Neural cell (in vitro differentiated cells): Measurements from ENCODE around the gene NCOA5. TPM values are rescaled to one million over a fixed set of nuclear protein-coding genes. Genes with fewer than 3 reads are reported as not detected.
"Not testable (repeated sequence)": the region's sequence is repeated elsewhere in the genome, so short reads cannot be mapped to it uniquely, and the experiment has no call there.

Experiments used
- H2AFZ ChIP-seq: fragments of 200-600, 300-800 bp; sonication (generic), shearing (Covaris generic); 2 replicates; pipeline ENCODE4 v1.6.0; 2014; ENCODE audit warnings: low read depth, mild to moderate bottlenecking, antibody characterized with exemption, low read length, moderate library complexity
- H3F3A ChIP-seq: fragments of 200-600 bp; shearing (Covaris generic); 2 replicates; pipeline ENCODE4 v1.6.1; 2016; ENCODE audit warnings: mild to moderate bottlenecking, moderate library complexity, mixed read lengths, antibody characterized with exemption, low read length; ENCODE audit not compliant: insufficient read depth, poor library complexity, severe bottlenecking
- H3K27ac ChIP-seq: fragments of 200-600, 300-800 bp; sonication (generic), shearing (Covaris generic); 2 replicates; pipeline ENCODE4 v1.5.1; 2014; ENCODE audit warnings: mild to moderate bottlenecking, low read length, moderate library complexity
- H3K27me3 ChIP-seq: fragments of 300-800, 200-600 bp; sonication (generic), shearing (Covaris generic); 2 replicates; pipeline ENCODE4 v1.6.0; 2014; ENCODE audit warnings: mild to moderate bottlenecking, low read depth, low read length, moderate library complexity; ENCODE audit not compliant: insufficient read depth
- H3K36me3 ChIP-seq: fragments of 300-800, 200-600 bp; sonication (generic), shearing (Covaris generic); 2 replicates; pipeline ENCODE4 v1.5.1; 2014; ENCODE audit warnings: mild to moderate bottlenecking, antibody characterized with exemption, low read length, moderate library complexity; ENCODE audit not compliant: insufficient read depth
- H3K4me2 ChIP-seq: fragments of 300-800, 200-600 bp; sonication (generic), shearing (Covaris generic); 2 replicates; pipeline ENCODE4 v1.6.0; 2014; ENCODE audit warnings: mild to moderate bottlenecking, low read length
- H3K4me3 ChIP-seq: fragments of 300-800, 200-600 bp; sonication (generic), shearing (Covaris generic); 2 replicates; pipeline ENCODE4 v1.5.1; 2014; ENCODE audit warnings: mild to moderate bottlenecking, low read length, moderate library complexity
- H3K79me2 ChIP-seq: fragments of 200-600 bp; shearing (Covaris generic); replicated peaks from 2 replicates; pipeline ENCODE4 v1.6.0; 2014; ENCODE audit warnings: mild to moderate bottlenecking, low read length, moderate library complexity; ENCODE audit not compliant: insufficient read depth
- H3K9ac ChIP-seq: fragments of 300-800, 200-600 bp; sonication (generic), shearing (Covaris generic); 2 replicates; pipeline ENCODE4 v1.6.1; 2016; ENCODE audit warnings: mild to moderate bottlenecking, low read length, mixed read lengths
- H3K9me2 ChIP-seq: fragments of 200-600 bp; shearing (Covaris generic); 2 replicates; pipeline ENCODE4 v1.6.1; 2016; ENCODE audit warnings: mild to moderate bottlenecking, low read length, mixed read lengths; ENCODE audit not compliant: insufficient read depth
- H3K9me3 ChIP-seq: fragments of 200-600, 300-800 bp; sonication (generic), shearing (Covaris generic); 2 replicates; pipeline ENCODE4 v1.6.1; 2016; ENCODE audit warnings: mild to moderate bottlenecking, mixed run types, low read length, moderate library complexity, mixed read lengths
- H4K20me1 ChIP-seq: fragments of 200-600 bp; shearing (Covaris generic); 2 replicates; pipeline ENCODE4 v1.6.1; 2016; ENCODE audit warnings: mild to moderate bottlenecking, mixed run types; ENCODE audit not compliant: insufficient read depth
- EP300 ChIP-seq: fragments of 450-650 bp; conservative IDR thresholded peaks from 2 replicates; pipeline ENCODE4 v1.6.1; 2014; ENCODE audit warnings: antibody characterized with exemption, mild to moderate bottlenecking, moderate library complexity; ENCODE audit not compliant: poor library complexity, severe bottlenecking
- EZH2 ChIP-seq: fragments of 200-600, 300-800 bp; shearing (Covaris generic), sonication (generic); IDR thresholded peaks from 2 replicates; pipeline ENCODE4 v1.6.1; 2014; ENCODE audit warnings: antibody characterized with exemption, low read length, borderline replicate concordance, mild to moderate bottlenecking; ENCODE audit not compliant: insufficient read depth, poor library complexity, severe bottlenecking
- MXI1 ChIP-seq: fragments of 450-650 bp; conservative IDR thresholded peaks from 2 replicates; pipeline ENCODE4 v1.6.1; 2014; ENCODE audit warnings: antibody characterized with exemption, mild to moderate bottlenecking; ENCODE audit not compliant: poor library complexity, severe bottlenecking
- POLR2AphosphoS5 ChIP-seq: IDR thresholded peaks from 2 replicates; pipeline ENCODE4 v1.6.1; 2012
- RAD21 ChIP-seq: fragments of 450-650 bp; conservative IDR thresholded peaks from 2 replicates; pipeline ENCODE4 v1.6.1; 2014; ENCODE audit warnings: antibody characterized with exemption, mild to moderate bottlenecking, moderate library complexity
- SMC3 ChIP-seq: fragments of 450-650 bp; conservative IDR thresholded peaks from 2 replicates; pipeline ENCODE4 v1.6.1; 2014; ENCODE audit warnings: antibody characterized with exemption, mild to moderate bottlenecking, moderate library complexity; ENCODE audit not compliant: poor library complexity
- TAF1 ChIP-seq: IDR thresholded peaks from 2 replicates; pipeline ENCODE4 v1.6.1; 2012; ENCODE audit warnings: low read depth
- polyA plus RNA-seq: library from polyadenylated mRNA; depleted of rRNA; stranded (reverse); fragments of >200 nt; gene quantifications from 2 replicates; pipeline ENCODE4 v1.2.3, GENCODE V29; 2014
- TF ChIP-seq, protein P1 (sequence below): fragments of 450-650 bp; IDR thresholded peaks from 2 replicates; pipeline ENCODE4 v1.5.1; 2014; ENCODE audit warnings: antibody characterized with exemption, mild to moderate bottlenecking, moderate library complexity; ENCODE audit not compliant: poor library complexity, severe bottlenecking
- TF ChIP-seq, protein P2 (sequence below): IDR thresholded peaks from 2 replicates; pipeline ENCODE4 v1.6.1; 2012; ENCODE audit warnings: borderline replicate concordance

NCOA5 gene
- polyA plus RNA-seq, 1 donor from 2014 or later, result 29.9 TPM

DNA sequence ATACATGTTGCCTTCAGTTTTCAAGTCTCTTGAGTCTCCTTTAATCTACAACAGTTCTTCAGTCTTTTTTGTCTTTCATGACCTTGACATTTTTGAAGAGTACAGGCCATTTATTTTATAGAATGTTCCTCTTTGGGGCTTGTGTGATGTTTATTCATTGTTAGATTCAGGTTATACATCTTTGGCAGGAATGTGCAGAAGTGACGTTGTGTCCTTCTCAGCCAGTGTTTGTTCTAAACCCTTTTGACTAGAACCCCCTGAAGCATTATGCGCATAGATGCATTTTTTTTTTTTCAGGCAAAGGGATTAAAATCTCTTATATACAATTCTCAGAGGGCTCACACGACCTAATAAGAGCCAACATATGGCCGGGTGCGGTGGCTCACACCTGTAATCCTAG, 11.2 kb upstream of the NCOA5 start:
- TF ChIP-seq EZH2, result no peak
- no peak for TF ChIP-seq SMC3
- TF ChIP-seq RAD21, result no peak
- no peak for TF ChIP-seq EP300
- no peak for TF ChIP-seq MXI1
- TF ChIP-seq, protein P1, sequence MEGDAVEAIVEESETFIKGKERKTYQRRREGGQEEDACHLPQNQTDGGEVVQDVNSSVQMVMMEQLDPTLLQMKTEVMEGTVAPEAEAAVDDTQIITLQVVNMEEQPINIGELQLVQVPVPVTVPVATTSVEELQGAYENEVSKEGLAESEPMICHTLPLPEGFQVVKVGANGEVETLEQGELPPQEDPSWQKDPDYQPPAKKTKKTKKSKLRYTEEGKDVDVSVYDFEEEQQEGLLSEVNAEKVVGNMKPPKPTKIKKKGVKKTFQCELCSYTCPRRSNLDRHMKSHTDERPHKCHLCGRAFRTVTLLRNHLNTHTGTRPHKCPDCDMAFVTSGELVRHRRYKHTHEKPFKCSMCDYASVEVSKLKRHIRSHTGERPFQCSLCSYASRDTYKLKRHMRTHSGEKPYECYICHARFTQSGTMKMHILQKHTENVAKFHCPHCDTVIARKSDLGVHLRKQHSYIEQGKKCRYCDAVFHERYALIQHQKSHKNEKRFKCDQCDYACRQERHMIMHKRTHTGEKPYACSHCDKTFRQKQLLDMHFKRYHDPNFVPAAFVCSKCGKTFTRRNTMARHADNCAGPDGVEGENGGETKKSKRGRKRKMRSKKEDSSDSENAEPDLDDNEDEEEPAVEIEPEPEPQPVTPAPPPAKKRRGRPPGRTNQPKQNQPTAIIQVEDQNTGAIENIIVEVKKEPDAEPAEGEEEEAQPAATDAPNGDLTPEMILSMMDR, result no peak
- TF ChIP-seq TAF1, result no peak
- no peak for TF ChIP-seq POLR2AphosphoS5
- TF ChIP-seq, protein P2, sequence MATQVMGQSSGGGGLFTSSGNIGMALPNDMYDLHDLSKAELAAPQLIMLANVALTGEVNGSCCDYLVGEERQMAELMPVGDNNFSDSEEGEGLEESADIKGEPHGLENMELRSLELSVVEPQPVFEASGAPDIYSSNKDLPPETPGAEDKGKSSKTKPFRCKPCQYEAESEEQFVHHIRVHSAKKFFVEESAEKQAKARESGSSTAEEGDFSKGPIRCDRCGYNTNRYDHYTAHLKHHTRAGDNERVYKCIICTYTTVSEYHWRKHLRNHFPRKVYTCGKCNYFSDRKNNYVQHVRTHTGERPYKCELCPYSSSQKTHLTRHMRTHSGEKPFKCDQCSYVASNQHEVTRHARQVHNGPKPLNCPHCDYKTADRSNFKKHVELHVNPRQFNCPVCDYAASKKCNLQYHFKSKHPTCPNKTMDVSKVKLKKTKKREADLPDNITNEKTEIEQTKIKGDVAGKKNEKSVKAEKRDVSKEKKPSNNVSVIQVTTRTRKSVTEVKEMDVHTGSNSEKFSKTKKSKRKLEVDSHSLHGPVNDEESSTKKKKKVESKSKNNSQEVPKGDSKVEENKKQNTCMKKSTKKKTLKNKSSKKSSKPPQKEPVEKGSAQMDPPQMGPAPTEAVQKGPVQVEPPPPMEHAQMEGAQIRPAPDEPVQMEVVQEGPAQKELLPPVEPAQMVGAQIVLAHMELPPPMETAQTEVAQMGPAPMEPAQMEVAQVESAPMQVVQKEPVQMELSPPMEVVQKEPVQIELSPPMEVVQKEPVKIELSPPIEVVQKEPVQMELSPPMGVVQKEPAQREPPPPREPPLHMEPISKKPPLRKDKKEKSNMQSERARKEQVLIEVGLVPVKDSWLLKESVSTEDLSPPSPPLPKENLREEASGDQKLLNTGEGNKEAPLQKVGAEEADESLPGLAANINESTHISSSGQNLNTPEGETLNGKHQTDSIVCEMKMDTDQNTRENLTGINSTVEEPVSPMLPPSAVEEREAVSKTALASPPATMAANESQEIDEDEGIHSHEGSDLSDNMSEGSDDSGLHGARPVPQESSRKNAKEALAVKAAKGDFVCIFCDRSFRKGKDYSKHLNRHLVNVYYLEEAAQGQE, result no peak
- H3K9me3 ChIP-seq, result no peaks in the 10 kb centered on the region
- no peak overlapping the region for H3K27ac ChIP-seq
- no peaks in the 10 kb centered on the region for H3K27me3 ChIP-seq
- H3K4me3 ChIP-seq, result no peak overlapping the region
- no peaks in the 10 kb centered on the region for H3K79me2 ChIP-seq
- H3F3A ChIP-seq, result no peaks in the 10 kb centered on the region
- H4K20me1 ChIP-seq, result no peaks in the 10 kb centered on the region
- no peaks in the 10 kb centered on the region for H3K36me3 ChIP-seq
- no peak overlapping the region for H2AFZ ChIP-seq
- no peaks in the 10 kb centered on the region for H3K9me2 ChIP-seq
- H3K9ac ChIP-seq, result no peak overlapping the region
- no peak overlapping the region for H3K4me2 ChIP-seq

DNA sequence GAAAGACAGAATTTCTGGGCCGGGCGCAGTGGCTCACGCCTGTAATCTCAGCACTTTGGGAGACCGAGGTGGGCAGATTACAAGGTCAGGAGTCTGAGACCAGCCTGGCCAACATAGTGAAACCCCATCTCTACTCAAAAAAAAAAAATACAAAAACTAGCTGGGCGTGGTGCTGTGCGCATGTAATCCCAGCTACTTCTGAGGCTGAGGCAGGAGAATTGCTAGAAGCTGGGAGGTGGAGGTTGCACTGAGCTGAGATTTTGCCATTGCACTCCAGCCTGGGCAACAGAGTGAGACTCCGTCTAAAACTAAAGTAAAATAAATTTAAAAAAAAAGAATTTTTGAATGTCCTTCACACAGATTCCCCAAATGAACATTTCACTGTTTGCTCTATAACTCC, 10.7 kb upstream of the NCOA5 start:
- H3K79me2 ChIP-seq, H3F3A ChIP-seq, H3K27ac ChIP-seq, H4K20me1 ChIP-seq, H3K27me3 ChIP-seq, H3K9ac ChIP-seq, H3K9me2 ChIP-seq, H3K9me3 ChIP-seq, H2AFZ ChIP-seq, H3K4me3 ChIP-seq, H3K4me2 ChIP-seq, H3K36me3 ChIP-seq: not testable (repeated sequence)
